Measurements from ENCODE around the gene PIEZO2.

- TF ChIP-seq PREB (CRISPR knock-in tag; IDR thresholded peaks at IDR 0.05; ENCODE audit: borderline replicate concordance), result no peak
- TF ChIP-seq USF2 (CRISPR knock-in tag; IDR thresholded peaks at IDR 0.05), result no peak
- no peak for TF ChIP-seq CTCF (IDR thresholded peaks at IDR 0.05)
- TF ChIP-seq NFYB (CRISPR knock-in tag; conservative IDR thresholded peaks at IDR 0.05; ENCODE audit: low read depth), result no peak
- no peak for TF ChIP-seq NR1H2 (CRISPR knock-in tag; IDR thresholded peaks at IDR 0.05)
- no peak for TF ChIP-seq SMAD3 (CRISPR knock-in tag; IDR thresholded peaks at IDR 0.05; ENCODE audit: borderline replicate concordance)
- no peak for TF ChIP-seq CBFB (CRISPR knock-in tag; IDR thresholded peaks at IDR 0.05; ENCODE audit: low read depth)
- no peak for TF ChIP-seq FOXP4 (CRISPR knock-in tag; IDR thresholded peaks at IDR 0.05)
- TF ChIP-seq MAX (CRISPR knock-in tag; IDR thresholded peaks at IDR 0.05), result no peak
- no peak for TF ChIP-seq ELF4 (CRISPR knock-in tag; IDR thresholded peaks at IDR 0.05; ENCODE audit: low read depth)
- TF ChIP-seq E2F4 (CRISPR knock-in tag; IDR thresholded peaks at IDR 0.05; ENCODE audit: borderline replicate concordance, low read depth), result no peak
These were observed 488.1 kb downstream of the PIEZO2 start for GRCh38 chr18:10661317-10661716.
